H1 (cell line): ENCODE results near the gene SCAMP2. TPM values are rescaled to one million over a fixed set of nuclear protein-coding genes. Genes with fewer than 3 reads are reported as not detected.

Source experiments
- CTCF ChIA-PET: fragments of 300-600 bp; sonication (Branson Sonifier 250); formaldehyde crosslinking; loops from one replicate; lab custom pipeline; 2021; ENCODE audit not compliant: partially characterized antibody; lab: Charles Lee
- POLR2A ChIA-PET: fragments of 300-600 bp; sonication (Branson Sonifier 250); formaldehyde crosslinking; loops from one replicate; lab custom pipeline; 2021; ENCODE audit warnings: inconsistent platforms; ENCODE audit not compliant: partially characterized antibody; lab: Charles Lee
- DNase-seq, 2 experiments: peaks; one replicate each; pipeline versions ENCODE4 v3.0.0 to v3.0.0-alpha.2; 2010 to 2022; ENCODE audit warnings: low spot score in 2 of 2, low read depth in 1 of 2, mixed read lengths in 1 of 2
- FAIRE-seq: peaks from 2 replicates; lab custom pipeline; 2011; peaks lifted over from hg19 to GRCh38; lab: Jason Lieb, UNC
- H2AFZ ChIP-seq: 2 replicates; pipeline ENCODE4 v1.8.1; 2012; ENCODE audit warnings: low read length, inconsistent platforms
- H2AK5ac ChIP-seq: 2 replicates; pipeline ENCODE4 v1.6.1; 2013; ENCODE audit warnings: low read depth, low read length
- H2BK120ac ChIP-seq: replicated peaks from 2 replicates; pipeline ENCODE3; 2013; ENCODE audit warnings: low read depth, low read length, inconsistent platforms
- H2BK12ac ChIP-seq: 2 replicates; pipeline ENCODE4 v1.6.1; 2013; ENCODE audit warnings: low read depth, low read length
- H2BK15ac ChIP-seq: 2 replicates; pipeline ENCODE4 v1.6.1; 2013; ENCODE audit warnings: low read length
- H2BK20ac ChIP-seq: 2 replicates; pipeline ENCODE4 v1.6.1; 2013; ENCODE audit warnings: low read length
- H2BK5ac ChIP-seq: 2 replicates; pipeline ENCODE4 v1.6.1; 2013; ENCODE audit warnings: low read depth, low read length
- H3K14ac ChIP-seq: 2 replicates; pipeline ENCODE4 v1.6.1; 2013; ENCODE audit warnings: inconsistent platforms; ENCODE audit not compliant: insufficient read length
- H3K18ac ChIP-seq: 2 replicates; pipeline ENCODE4 v1.6.1; 2013; ENCODE audit warnings: low read length; ENCODE audit errors: extremely low read depth
- H3K23ac ChIP-seq: 2 replicates; pipeline ENCODE4 v1.6.1; 2013; ENCODE audit warnings: inconsistent platforms; ENCODE audit not compliant: insufficient read length
- H3K23me2 ChIP-seq: 2 replicates; pipeline ENCODE4 v1.6.1; 2013; ENCODE audit warnings: low read depth, low read length
- H3K27ac ChIP-seq: 2 replicates; pipeline ENCODE4 v1.6.1; 2011; ENCODE audit warnings: low read depth, low read length, inconsistent platforms
- H3K27me3 ChIP-seq, 4 experiments: replicated peaks in 1 of 4; 1 replicate in 1 of 4; 2 replicates in 3 of 4; pipeline versions ENCODE4 v1.6.1 to v1.8.1; 2011 to 2013; ENCODE audit warnings: low read length in 3 of 4, mild to moderate bottlenecking in 3 of 4, inconsistent platforms in 2 of 4, mixed read lengths in 2 of 4, moderate library complexity in 1 of 4; ENCODE audit not compliant: control insufficient read depth in 3 of 4, insufficient read depth in 3 of 4; ENCODE audit errors: extremely low read depth in 1 of 4
- H3K36me3 ChIP-seq, 4 experiments: 2 replicates each; pipeline versions ENCODE4 v1.6.1 to v1.8.1; 2011 to 2013; ENCODE audit warnings: mild to moderate bottlenecking in 4 of 4, low read length in 3 of 4, moderate library complexity in 2 of 4, control low read depth in 1 of 4, inconsistent platforms in 1 of 4; ENCODE audit not compliant: insufficient read depth in 4 of 4, control insufficient read depth in 2 of 4
- H3K4ac ChIP-seq: replicated peaks from 2 replicates; pipeline ENCODE3; 2013; ENCODE audit warnings: low read length, low read depth, mixed read lengths, inconsistent platforms; ENCODE audit not compliant: insufficient read length
- H3K4me1 ChIP-seq, 4 experiments: replicated peaks in 1 of 4; 1 replicate in 1 of 4; 2 replicates in 3 of 4; pipeline versions ENCODE4 v1.6.1 to v1.8.1; 2011 to 2013; ENCODE audit warnings: low read length in 3 of 4, inconsistent platforms in 2 of 4, mixed read lengths in 1 of 4; ENCODE audit not compliant: insufficient read depth in 4 of 4, control insufficient read depth in 3 of 4
- H3K4me2 ChIP-seq, 2 experiments: 2 replicates each; pipeline versions ENCODE4 v1.6.1 to v1.8.1; 2011 to 2013; ENCODE audit warnings: low read depth in 2 of 2, low read length in 2 of 2, control low read depth in 1 of 2, inconsistent platforms in 1 of 2, mild to moderate bottlenecking in 1 of 2; ENCODE audit not compliant: insufficient read depth in 1 of 2
- H3K4me3 ChIP-seq, 4 experiments: fragments of 200-600, 300-600 bp in 1 of 4; sonication (generic), shearing (Covaris generic), sonication (Bioruptor Twin) in 1 of 4; 2 replicates each; pipeline versions ENCODE4 v1.5.1 to v1.8.1; 2011 to 2016; ENCODE audit warnings: low read length in 4 of 4, low read depth in 3 of 4, control low read depth in 2 of 4, inconsistent platforms in 2 of 4, mild to moderate bottlenecking in 2 of 4, mixed read lengths in 1 of 4, moderate library complexity in 1 of 4; ENCODE audit not compliant: insufficient read depth in 2 of 4; ENCODE audit errors: extremely low read depth in 1 of 4
- H3K56ac ChIP-seq: replicated peaks from 2 replicates; pipeline ENCODE3; 2013; ENCODE audit warnings: low read depth, mild to moderate bottlenecking, mixed read lengths, low read length, inconsistent platforms; ENCODE audit not compliant: insufficient read length
- H3K79me1 ChIP-seq: 2 replicates; pipeline ENCODE4 v1.6.1; 2013; ENCODE audit warnings: low read depth, low read length, control low read depth
- H3K79me2 ChIP-seq, 2 experiments: 2 replicates each; pipeline versions ENCODE4 v1.6.1 to v1.8.1; 2012 to 2013; ENCODE audit warnings: low read length in 2 of 2, mild to moderate bottlenecking in 2 of 2, inconsistent platforms in 1 of 2; ENCODE audit not compliant: insufficient read depth in 2 of 2, control insufficient read depth in 1 of 2
- H3K9ac ChIP-seq, 4 experiments: replicated peaks in 1 of 4; 1 replicate in 1 of 4; 2 replicates in 3 of 4; pipeline versions ENCODE4 v1.6.1 to v1.8.1; 2011 to 2013; ENCODE audit warnings: low read depth in 3 of 4, low read length in 3 of 4, control low read depth in 2 of 4, mild to moderate bottlenecking in 2 of 4, moderate library complexity in 2 of 4, inconsistent platforms in 1 of 4; ENCODE audit errors: extremely low read depth in 1 of 4
- H3K9me3 ChIP-seq, 2 experiments: 2 replicates each; pipeline versions ENCODE4 v1.6.1 to v1.8.1; 2012 to 2013; ENCODE audit warnings: mild to moderate bottlenecking in 2 of 2, moderate library complexity in 2 of 2, control low read depth in 1 of 2, inconsistent platforms in 1 of 2, low read depth in 1 of 2, low read length in 1 of 2, mixed read lengths in 1 of 2; ENCODE audit not compliant: insufficient read depth in 2 of 2
- H4K20me1 ChIP-seq, 2 experiments: replicated peaks in 1 of 2; 2 replicates each; pipeline versions ENCODE3 to v1.8.1; 2011 to 2013; ENCODE audit warnings: inconsistent platforms in 2 of 2, low read length in 2 of 2, mild to moderate bottlenecking in 1 of 2; ENCODE audit not compliant: insufficient read depth in 2 of 2, control insufficient read depth in 1 of 2
- H4K5ac ChIP-seq: 2 replicates; pipeline ENCODE4 v1.6.1; 2013; ENCODE audit warnings: low read length, low read depth, mixed read lengths, inconsistent platforms; ENCODE audit not compliant: insufficient read length
- H4K8ac ChIP-seq: 2 replicates; pipeline ENCODE4 v1.8.0; 2013; ENCODE audit warnings: mild to moderate bottlenecking, moderate library complexity, low read length, inconsistent platforms; ENCODE audit not compliant: insufficient read depth; ENCODE audit errors: extremely low read depth
- H4K91ac ChIP-seq: replicated peaks from 2 replicates; pipeline ENCODE3; 2013; ENCODE audit warnings: low read length, mixed read lengths, inconsistent platforms; ENCODE audit not compliant: insufficient read length
- NANOG ChIP-seq: IDR thresholded peaks from 2 replicates; pipeline ENCODE4 v1.6.1; 2011; ENCODE audit warnings: low read length, low read depth, mild to moderate bottlenecking, inconsistent platforms; ENCODE audit not compliant: insufficient read depth, poor library complexity, severe bottlenecking
- NRF1 ChIP-seq: IDR thresholded peaks from 2 replicates; pipeline ENCODE4 v1.6.1; 2011; ENCODE audit warnings: mild to moderate bottlenecking, low read depth, low read length, improper control_type of control experiment
- POU5F1 ChIP-seq: IDR thresholded peaks from 2 replicates; pipeline ENCODE4 v1.6.1; 2011; ENCODE audit warnings: low read depth, mild to moderate bottlenecking, low read length, moderate library complexity
- RFX5 ChIP-seq: IDR thresholded peaks from 2 replicates; pipeline ENCODE4 v1.6.1; 2011; ENCODE audit warnings: low read depth, low read length, improper control_type of control experiment, borderline replicate concordance
- RNF2 ChIP-seq: fragments of 200-900, 300-1000 bp; sonication (generic); IDR thresholded peaks from 2 replicates; pipeline ENCODE4 v1.7.1; 2016; ENCODE audit warnings: borderline replicate concordance, low read depth, mild to moderate bottlenecking, antibody characterized with exemption, low read length; ENCODE audit not compliant: poor library complexity, severe bottlenecking; ENCODE audit errors: missing control alignments
- SAP30 ChIP-seq: fragments of 300-600 bp; sonication (generic); IDR thresholded peaks from 2 replicates; pipeline ENCODE4 v1.7.1; 2012; ENCODE audit warnings: low read length, moderate library complexity, mild to moderate bottlenecking, inconsistent platforms; ENCODE audit not compliant: insufficient read depth, insufficient replicate concordance
- SRF ChIP-seq: IDR thresholded peaks from 2 replicates; pipeline ENCODE4 v1.6.1; 2011; ENCODE audit warnings: mild to moderate bottlenecking, low read depth, low read length, moderate library complexity
- WGBS, 2 experiments: shearing (Covaris generic) in 1 of 2; methylation state at CpG; one replicate each; pipeline versions ENCODE4 v1.1.6 to v1.1.7; 2013 to 2015; ENCODE audit warnings: low lambda C conversion rate in 2 of 2, mixed read lengths in 2 of 2, inconsistent platforms in 1 of 2, low coverage in 1 of 2, missing lambda C conversion rate in 1 of 2; ENCODE audit not compliant: insufficient replicate concordance in 2 of 2, insufficient coverage in 1 of 2, insufficient read length in 1 of 2; ENCODE audit errors: extremely low coverage in 1 of 2, missing lambda C conversion rate in 1 of 2; 5-methylcytosine and 5-hydroxymethylcytosine counted together
- polyA plus RNA-seq, 7 experiments: library from polyadenylated mRNA; depleted of rRNA in 3 of 7; stranded (reverse) in 5 of 7; unstranded in 2 of 7; fragments of >200 nt in 5 of 7; fragments of 200-250 nt in 2 of 7; gene quantifications; 1 replicate in 5 of 7; 2 replicates in 1 of 7; 4 replicates in 1 of 7; pipeline versions ENCODE4 v1.2.1 to v1.2.3, GENCODE V29; 2011 to 2013; ENCODE audit warnings: missing spikeins in 2 of 7, mixed read lengths in 2 of 7
- total RNA-seq: library from RNA; stranded (reverse); fragmentation: NEBNext Ultra II Directional; extraction: Animal tissue kit (Norgen Biotek cat#: 25700); gene quantifications from 2 replicates; pipeline ENCODE4 v1.2.1, GENCODE V29; 2021
- TF ChIP-seq, protein P1 (sequence below): IDR thresholded peaks from 2 replicates; pipeline ENCODE4 v1.6.1; 2012; ENCODE audit warnings: low read length, inconsistent platforms
- TF ChIP-seq, protein P2 (sequence below): IDR thresholded peaks from 2 replicates; pipeline ENCODE4 v1.6.1; 2011; ENCODE audit warnings: low read length, improper control_type of control experiment

SCAMP2 gene
- total and polyA plus RNA-seq, 2 of the 8 experiments (the other 6 are each of a cell fraction or from before 2014, with no cell fraction given), result 41.7 to 131 TPM

GRCh38 chr15:74896316-74896715 lies 23.2 kb upstream of the SCAMP2 start:
- no peaks in the 10 kb centered on the region for H3K23me2 ChIP-seq
- H4K91ac ChIP-seq, result no peak overlapping the region
- no peak overlapping the region for H2BK120ac ChIP-seq
- H3K9ac ChIP-seq, result no peak overlapping the region
- no peak overlapping the region for H3K14ac ChIP-seq
- no peak overlapping the region for H4K8ac ChIP-seq
- H3K23ac ChIP-seq, result no peak overlapping the region
- H3K36me3 ChIP-seq, result peaks cover 20 to 49% (median 37%) of the 10 kb centered on the region in 4 experiments
- WGBS, 2 experiments, result 95% methylated on average over 3 of the region's 3 CpGs; no CpG with 5 or more reads in 1 of the 2 experiments
- no peak overlapping the region for H3K4me3 ChIP-seq
- DNase-seq, result no peak
- no peak overlapping the region for H3K27ac ChIP-seq
- H3K56ac ChIP-seq, result no peak overlapping the region
- no peak overlapping the region for H3K4ac ChIP-seq
- ChIA-PET CTCF (interaction anchor here (1.3 to 2.5 kb wide), 4 partner anchors 8 to 54 kb away, joined by 3 to 10 read pairs (median 6); no protein-coding TSS in a partner anchor), POLR2A (interaction anchor here (0.6 to 8.4 kb wide), 12 partner anchors 10 to 109 kb away, joined by 3 to 84 read pairs (median 4); partner anchors contain the start of genes COX5A, FAM219B and SCAMP2)
- peaks cover 1 to 6% of the 10 kb centered on the region in 2 experiments for H4K20me1 ChIP-seq
- no peak for FAIRE-seq
- H2BK12ac ChIP-seq, result no peak overlapping the region
- no peak overlapping the region for H3K4me2 ChIP-seq
- no peak overlapping the region for H4K5ac ChIP-seq
- H3K9me3 ChIP-seq, result no peaks in the 10 kb centered on the region
- H2AFZ ChIP-seq, result no peak overlapping the region
- H3K27me3 ChIP-seq, result no peaks in the 10 kb centered on the region
- H3K79me2 ChIP-seq, result no peaks in the 10 kb centered on the region
- H3K4me1 ChIP-seq, result no peaks in the 10 kb centered on the region
- H2BK5ac ChIP-seq, result no peak overlapping the region
- no peak overlapping the region for H2BK15ac ChIP-seq
- H2AK5ac ChIP-seq, result no peak overlapping the region
- H3K79me1 ChIP-seq, result no peaks in the 10 kb centered on the region
- no peak overlapping the region for H2BK20ac ChIP-seq
- H3K18ac ChIP-seq, result no peak overlapping the region
- TF ChIP-seq NANOG, result no peak
- no peak for TF ChIP-seq SAP30
- TF ChIP-seq NRF1, result no peak
- TF ChIP-seq RFX5, result no peak
- no peak for TF ChIP-seq SRF
- TF ChIP-seq, protein P1, sequence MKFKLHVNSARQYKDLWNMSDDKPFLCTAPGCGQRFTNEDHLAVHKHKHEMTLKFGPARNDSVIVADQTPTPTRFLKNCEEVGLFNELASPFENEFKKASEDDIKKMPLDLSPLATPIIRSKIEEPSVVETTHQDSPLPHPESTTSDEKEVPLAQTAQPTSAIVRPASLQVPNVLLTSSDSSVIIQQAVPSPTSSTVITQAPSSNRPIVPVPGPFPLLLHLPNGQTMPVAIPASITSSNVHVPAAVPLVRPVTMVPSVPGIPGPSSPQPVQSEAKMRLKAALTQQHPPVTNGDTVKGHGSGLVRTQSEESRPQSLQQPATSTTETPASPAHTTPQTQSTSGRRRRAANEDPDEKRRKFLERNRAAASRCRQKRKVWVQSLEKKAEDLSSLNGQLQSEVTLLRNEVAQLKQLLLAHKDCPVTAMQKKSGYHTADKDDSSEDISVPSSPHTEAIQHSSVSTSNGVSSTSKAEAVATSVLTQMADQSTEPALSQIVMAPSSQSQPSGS, result no peak
- TF ChIP-seq POU5F1, result no peak
- TF ChIP-seq, protein P2, sequence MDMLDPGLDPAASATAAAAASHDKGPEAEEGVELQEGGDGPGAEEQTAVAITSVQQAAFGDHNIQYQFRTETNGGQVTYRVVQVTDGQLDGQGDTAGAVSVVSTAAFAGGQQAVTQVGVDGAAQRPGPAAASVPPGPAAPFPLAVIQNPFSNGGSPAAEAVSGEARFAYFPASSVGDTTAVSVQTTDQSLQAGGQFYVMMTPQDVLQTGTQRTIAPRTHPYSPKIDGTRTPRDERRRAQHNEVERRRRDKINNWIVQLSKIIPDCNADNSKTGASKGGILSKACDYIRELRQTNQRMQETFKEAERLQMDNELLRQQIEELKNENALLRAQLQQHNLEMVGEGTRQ, result no peak
- TF ChIP-seq RNF2, result no peak
